ENCODE measurements around the gene PARVA. TPM values are rescaled to one million over a fixed set of nuclear protein-coding genes. Genes with fewer than 3 reads are reported as not detected.

PARVA gene
- total and polyA plus RNA-seq, 9 of the 15 experiments (the other 6 are each of a cell fraction or from before 2014, with no cell fraction given): 0.11 TPM; not detected in 8

- no peak for ATAC-seq
- intact Hi-C loops (cut with micrococcal nuclease): no loop called here
- in situ Hi-C loops (cut with MboI): no loop called here
- Histone ChIP-seq H3K27ac (ENCODE audit: extremely low read depth, low read depth, low read length) (no peak overlapping the region), H3K27me3 (ENCODE audit: control insufficient read depth in 2 of 2, insufficient read depth in 2 of 2, low read length in 2 of 2) (peaks cover 6 to 26% of the 10 kb centered on the region in 2 experiments; a peak in 2 of 5 replicates), H3K4me3 (no peak overlapping the region), H3K79me2 (ENCODE audit: control insufficient read depth, insufficient read depth, low read length) (no peaks in the 10 kb centered on the region), H3K4me1 (replicated peaks in 1 of 2; ENCODE audit: control insufficient read depth in 2 of 2, insufficient read depth in 2 of 2, low read length in 2 of 2) (no peaks in the 10 kb centered on the region; a peak in 1 of 5 replicates), H3K9me3 (replicated peaks; ENCODE audit: control insufficient read depth, insufficient read depth, low read depth, low read length) (no peaks in the 10 kb centered on the region), H3K4me2 (ENCODE audit: insufficient read depth, low read length) (no peak overlapping the region), H4K20me1 (replicated peaks; ENCODE audit: control insufficient read depth, insufficient read depth, low read length) (no peaks in the 10 kb centered on the region), H2AFZ (ENCODE audit: low read depth, low read length) (no peak overlapping the region), H3K9me1 (ENCODE audit: control insufficient read depth, insufficient read depth, low read length) (no peaks in the 10 kb centered on the region), H3K9ac (ENCODE audit: insufficient read depth in 1 of 2, low read depth in 2 of 2, low read length in 2 of 2) (no peak overlapping the region), H3K36me3 (ENCODE audit: control insufficient read depth, insufficient read depth, low read length) (no peaks in the 10 kb centered on the region)
- DNase-seq (ENCODE audit: extremely low read depth in 1 of 4, low spot score in 3 of 4): no peak
- WGBS (ENCODE audit: insufficient coverage, low coverage, missing lambda C conversion rate): 29% methylated on average over 5 of the region's 5 CpGs
- TF ChIP-seq POLR2B (IDR thresholded peaks at IDR 0.05; ENCODE audit: low read depth, partially characterized antibody) (no peak), ASH1L (IDR thresholded peaks at IDR 0.05; ENCODE audit: borderline replicate concordance, low read depth, partially characterized antibody) (no peak), FOXA3 (CRISPR knock-in tag; conservative IDR thresholded peaks at IDR 0.05 in 1 of 2, IDR thresholded peaks at IDR 0.05 in 1 of 2) (no peak), KAT7 (CRISPR knock-in tag; IDR thresholded peaks at IDR 0.05; ENCODE audit: borderline replicate concordance) (no peak), ZKSCAN1 (IDR thresholded peaks at IDR 0.05; ENCODE audit: low read depth, low read length) (no peak), MEF2A (IDR thresholded peaks at IDR 0.05; ENCODE audit: control insufficient read depth, low read depth, low read length) (no peak), MTA1 (IDR thresholded peaks at IDR 0.05; ENCODE audit: borderline replicate concordance) (no peak)
- TF ChIP-seq, protein P1, sequence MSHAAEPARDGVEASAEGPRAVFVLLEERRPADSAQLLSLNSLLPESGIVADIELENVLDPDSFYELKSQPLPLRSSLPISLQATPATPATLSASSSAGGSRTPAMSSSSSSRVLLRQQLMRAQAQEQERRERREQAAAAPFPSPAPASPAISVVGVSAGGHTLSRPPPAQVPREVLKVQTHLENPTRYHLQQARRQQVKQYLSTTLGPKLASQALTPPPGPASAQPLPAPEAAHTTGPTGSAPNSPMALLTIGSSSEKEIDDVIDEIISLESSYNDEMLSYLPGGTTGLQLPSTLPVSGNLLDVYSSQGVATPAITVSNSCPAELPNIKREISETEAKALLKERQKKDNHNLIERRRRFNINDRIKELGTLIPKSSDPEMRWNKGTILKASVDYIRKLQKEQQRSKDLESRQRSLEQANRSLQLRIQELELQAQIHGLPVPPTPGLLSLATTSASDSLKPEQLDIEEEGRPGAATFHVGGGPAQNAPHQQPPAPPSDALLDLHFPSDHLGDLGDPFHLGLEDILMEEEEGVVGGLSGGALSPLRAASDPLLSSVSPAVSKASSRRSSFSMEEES (CRISPR knock-in tag; IDR thresholded peaks at IDR 0.05): no peak
- TF ChIP-seq, protein P2, sequence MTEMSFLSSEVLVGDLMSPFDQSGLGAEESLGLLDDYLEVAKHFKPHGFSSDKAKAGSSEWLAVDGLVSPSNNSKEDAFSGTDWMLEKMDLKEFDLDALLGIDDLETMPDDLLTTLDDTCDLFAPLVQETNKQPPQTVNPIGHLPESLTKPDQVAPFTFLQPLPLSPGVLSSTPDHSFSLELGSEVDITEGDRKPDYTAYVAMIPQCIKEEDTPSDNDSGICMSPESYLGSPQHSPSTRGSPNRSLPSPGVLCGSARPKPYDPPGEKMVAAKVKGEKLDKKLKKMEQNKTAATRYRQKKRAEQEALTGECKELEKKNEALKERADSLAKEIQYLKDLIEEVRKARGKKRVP (CRISPR knock-in tag; IDR thresholded peaks at IDR 0.05): no peak
- ChIA-PET POLR2A (interaction anchor here (0.6 kb wide), 1 partner anchor 739 kb away, joined by 3 read pairs; no protein-coding TSS in a partner anchor), CTCF (ENCODE audit: low intra/inter-chr PET ratio) (no interaction called here)
- no TSS peak for BruUV-seq (replicated peaks)
- no peak for FAIRE-seq
Observed at GRCh38 chr11:12430954-12431595, 53.7 kb downstream of the PARVA start.

Data from K562 (cell line).